Activated CD4-positive, alpha-beta memory T cell treated with anti-CD3 and anti-CD28 coated beads for 36 hours (primary cell): Measurements from ENCODE around the gene USP24. TPM values are rescaled to one million over a fixed set of nuclear protein-coding genes. Genes with fewer than 3 reads are reported as not detected.

ENCODE experiments used
- CTCF ChIA-PET: fragments of 350-600 bp; sonication (Branson Sonifier 250); formaldehyde crosslinking; loops from one replicate; lab custom pipeline; 2021; ENCODE audit warnings: antibody characterized with exemption, inconsistent platforms; lab: Charles Lee
- POLR2A ChIA-PET: fragments of 350-600 bp; sonication (Branson Sonifier 250); formaldehyde crosslinking; loops from one replicate; lab custom pipeline; 2021; ENCODE audit warnings: antibody characterized with exemption; lab: Charles Lee
- DNase-seq: peaks from one replicate; pipeline ENCODE4 v3.0.0-alpha.2; 2020
- H3K27ac Mint-ChIP-seq: one replicate; pipeline ENCODE4 v1.8.0; 2021; ENCODE audit warnings: mixed read lengths
- H3K27me3 Mint-ChIP-seq: one replicate; pipeline ENCODE4 v1.8.0; 2021; ENCODE audit warnings: mixed read lengths
- H3K36me3 Mint-ChIP-seq: one replicate; pipeline ENCODE4 v1.8.0; 2021; ENCODE audit warnings: mixed read lengths
- H3K4me1 Mint-ChIP-seq: one replicate; pipeline ENCODE4 v1.8.0; 2021; ENCODE audit warnings: low read depth, mixed read lengths
- H3K4me3 Mint-ChIP-seq: one replicate; pipeline ENCODE4 v1.8.0; 2021; ENCODE audit warnings: mild to moderate bottlenecking, mixed read lengths
- H3K9me3 Mint-ChIP-seq: one replicate; pipeline ENCODE4 v1.8.0; 2021; ENCODE audit warnings: mixed read lengths
- intact Hi-C: fragments of 100-400 bp; cut with micrococcal nuclease; formaldehyde crosslinking; loops from one replicate; pipeline ENCODE4 v1.15.1; 2023
- total RNA-seq, 2 experiments: library from RNA; stranded (reverse); gene quantifications; one replicate each; pipeline ENCODE4 v1.2.3, GENCODE V29; 2021

The USP24 gene
- total RNA-seq, 2 experiments from 2014 or later = 37.4 to 39.9 TPM

DNA sequence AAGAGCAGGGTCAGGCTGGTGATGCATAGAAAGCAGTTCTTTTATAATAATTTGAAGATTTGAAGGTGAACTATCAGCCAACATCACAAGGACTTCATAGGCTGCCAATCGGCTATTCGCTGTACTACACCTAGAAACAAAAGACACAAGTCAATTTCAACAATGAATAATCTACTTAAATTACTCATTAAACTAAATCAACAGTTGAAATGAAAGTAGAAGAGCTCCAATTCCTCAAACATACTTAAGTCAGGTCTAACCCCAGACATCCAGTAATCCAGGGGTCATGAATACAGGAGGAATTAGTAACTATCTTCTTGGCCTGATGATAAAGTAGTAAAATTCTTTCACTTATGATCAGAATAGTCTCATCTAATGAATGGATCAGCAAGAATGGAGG, 111.3 kb downstream of the USP24 start:
- CTCF ChIA-PET = interaction anchor here (1.4 kb wide), 1 partner anchor 36 kb away, joined by 3 read pairs; no protein-coding TSS in a partner anchor
- no peak overlapping the region for H3K27ac Mint-ChIP-seq
- peaks cover 47% of the 10 kb centered on the region for H3K36me3 Mint-ChIP-seq
- H3K4me1 Mint-ChIP-seq = no peaks in the 10 kb centered on the region
- H3K4me3 Mint-ChIP-seq = no peak overlapping the region
- intact Hi-C loops = no loop called here
- POLR2A ChIA-PET = no interaction called here
- DNase-seq = no peak
- no peaks in the 10 kb centered on the region for H3K27me3 Mint-ChIP-seq
- H3K9me3 Mint-ChIP-seq = no peaks in the 10 kb centered on the region

- CTCF ChIA-PET = no interaction called here
- Mint-ChIP-seq H3K27ac (no peak overlapping the region), H3K36me3 (peaks cover 55% of the 10 kb centered on the region), H3K4me3 (no peak overlapping the region), H3K27me3 (no peaks in the 10 kb centered on the region), H3K4me1 (no peaks in the 10 kb centered on the region), H3K9me3 (no peaks in the 10 kb centered on the region)
- POLR2A ChIA-PET = no interaction called here
- intact Hi-C loops = no loop called here
- no peak for DNase-seq
Observed at GRCh38 chr1:55095095-55095494, 120.1 kb downstream of the USP24 start.

- Mint-ChIP-seq H3K4me3 (no peak overlapping the region), H3K9me3 (no peaks in the 10 kb centered on the region), H3K36me3 (peaks cover 58% of the 10 kb centered on the region), H3K4me1 (peaks cover 6% of the 10 kb centered on the region), H3K27me3 (no peaks in the 10 kb centered on the region), H3K27ac (no peak overlapping the region)
- no peak for DNase-seq
- intact Hi-C loops = no loop called here
- ChIA-PET POLR2A (no interaction called here), CTCF (interaction anchor here (1.7 kb wide), 1 partner anchor 26 kb away, joined by 3 read pairs; no protein-coding TSS in a partner anchor)
Observed at GRCh38 chr1:55092475-55092874, 122.7 kb downstream of the USP24 start.

- intact Hi-C loops = no loop called here
- no peak overlapping the region for H3K4me3 Mint-ChIP-seq
- H3K36me3 Mint-ChIP-seq = peaks cover 55% of the 10 kb centered on the region
- no peak overlapping the region for H3K27ac Mint-ChIP-seq
- DNase-seq = no peak
- ChIA-PET CTCF (no interaction called here), POLR2A (no interaction called here)
- no peaks in the 10 kb centered on the region for H3K27me3 Mint-ChIP-seq
- H3K4me1 Mint-ChIP-seq = peaks cover 6% of the 10 kb centered on the region
- H3K9me3 Mint-ChIP-seq = no peaks in the 10 kb centered on the region
Observed at GRCh38 chr1:55089683-55090082, 125.5 kb downstream of the USP24 start.

DNA sequence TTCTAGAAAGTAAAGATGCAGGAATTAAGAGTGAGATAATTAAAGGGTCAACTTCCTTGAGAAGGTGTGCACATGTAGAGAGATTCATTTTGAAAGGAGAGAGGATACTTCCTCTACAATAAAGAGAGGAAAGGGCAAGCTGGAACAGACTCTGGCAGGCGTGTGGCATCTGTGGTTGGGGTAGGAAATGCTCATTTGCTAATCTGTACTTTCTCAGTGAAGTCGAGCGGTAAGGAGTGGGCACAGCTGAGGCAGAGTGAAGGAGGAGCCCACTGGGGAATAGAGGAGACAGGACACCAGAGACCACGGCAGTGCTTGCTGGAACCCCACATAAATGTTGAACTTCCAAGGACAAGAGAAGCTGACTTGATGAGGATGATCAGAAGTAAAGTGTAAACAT, 126.8 kb downstream of the USP24 start:
- POLR2A ChIA-PET = no interaction called here
- Mint-ChIP-seq H3K27me3 (no peaks in the 10 kb centered on the region), H3K27ac (peak overlapping the region; percentile 16), H3K4me3 (no peak overlapping the region), H3K4me1 (peaks cover 6% of the 10 kb centered on the region), H3K36me3 (peaks cover 51% of the 10 kb centered on the region), H3K9me3 (no peaks in the 10 kb centered on the region)
- intact Hi-C loops = no loop called here
- no peak for DNase-seq
- CTCF ChIA-PET = no interaction called here

- Mint-ChIP-seq H3K27me3 (no peaks in the 10 kb centered on the region), H3K36me3 (peaks cover 51% of the 10 kb centered on the region), H3K4me1 (peaks cover 6% of the 10 kb centered on the region), H3K9me3 (no peaks in the 10 kb centered on the region), H3K27ac (no peak overlapping the region), H3K4me3 (no peak overlapping the region)
- CTCF ChIA-PET = no interaction called here
- POLR2A ChIA-PET = no interaction called here
- intact Hi-C loops = no loop called here
- no peak for DNase-seq
Observed at GRCh38 chr1:55087439-55087838, 127.7 kb downstream of the USP24 start.

- no peak for DNase-seq
- Mint-ChIP-seq H3K27ac (no peak overlapping the region), H3K9me3 (no peaks in the 10 kb centered on the region), H3K27me3 (no peaks in the 10 kb centered on the region), H3K36me3 (peaks cover 53% of the 10 kb centered on the region), H3K4me1 (peaks cover 6% of the 10 kb centered on the region), H3K4me3 (no peak overlapping the region)
- POLR2A ChIA-PET = no interaction called here
- CTCF ChIA-PET = no interaction called here
- intact Hi-C loops = no loop called here
Observed at GRCh38 chr1:55084257-55084656, 130.9 kb downstream of the USP24 start.

DNA sequence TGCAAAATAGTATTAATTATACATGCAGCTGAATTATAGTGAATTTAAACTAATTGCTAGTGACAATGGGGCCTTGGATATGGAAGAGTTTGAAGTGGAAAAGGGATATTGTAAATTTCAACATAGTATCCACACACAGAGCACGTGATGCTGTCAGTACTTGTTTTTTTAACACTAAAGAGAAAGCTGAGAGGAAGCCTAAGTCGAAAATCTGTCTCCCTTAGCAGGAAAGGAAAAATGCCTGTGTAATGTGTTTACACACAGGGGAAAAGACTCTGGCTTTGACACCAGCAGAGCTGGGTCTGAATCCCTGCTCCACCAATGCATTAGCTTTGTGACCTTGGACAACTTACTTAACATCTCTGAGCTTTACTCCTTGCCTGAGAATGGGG, 133.3 kb downstream of the USP24 start:
- H3K27ac Mint-ChIP-seq = no peak overlapping the region
- H3K27me3 Mint-ChIP-seq = no peaks in the 10 kb centered on the region
- no peaks in the 10 kb centered on the region for H3K9me3 Mint-ChIP-seq
- intact Hi-C loops = no loop called here
- no peaks in the 10 kb centered on the region for H3K4me1 Mint-ChIP-seq
- H3K36me3 Mint-ChIP-seq = peaks cover 44% of the 10 kb centered on the region
- POLR2A ChIA-PET = no interaction called here
- CTCF ChIA-PET = interaction anchor here (0.8 kb wide), 1 partner anchor 60 kb away, joined by 3 read pairs; no protein-coding TSS in a partner anchor
- H3K4me3 Mint-ChIP-seq = no peak overlapping the region
- DNase-seq = no peak

DNA sequence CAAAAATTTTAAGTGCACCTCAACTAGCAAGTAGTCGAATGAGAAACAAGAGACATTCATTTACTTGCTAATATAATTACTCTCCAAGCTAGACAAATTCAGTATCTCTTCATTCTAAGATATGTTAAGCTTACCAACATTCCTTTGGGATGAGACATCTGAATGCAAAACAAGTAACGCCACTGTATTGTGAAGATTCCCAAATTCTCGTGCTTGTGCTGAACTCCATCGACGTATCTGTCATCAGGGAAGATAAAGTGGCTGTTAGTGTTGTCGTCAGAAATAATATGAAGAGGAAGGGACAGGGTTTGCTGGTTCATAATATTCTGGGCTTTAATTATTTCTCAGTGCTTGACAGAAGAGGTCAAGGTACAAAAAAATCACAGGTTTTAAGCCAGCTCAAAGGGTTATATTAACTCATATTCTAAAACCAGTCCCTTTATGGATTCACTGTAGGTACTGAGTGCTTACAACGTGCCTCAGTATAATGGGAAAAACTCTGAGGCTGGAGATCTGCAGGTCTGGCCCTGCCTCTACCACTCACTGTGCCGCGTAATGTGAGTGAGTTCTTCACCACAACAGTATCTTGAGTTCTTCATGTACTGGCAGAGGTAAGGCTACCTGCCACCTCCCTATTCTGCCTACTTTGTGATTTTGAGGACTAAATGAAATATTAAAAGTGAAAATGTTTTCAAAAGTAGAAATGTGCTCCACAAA, 133.8 kb downstream of the USP24 start:
- intact Hi-C loops = no loop called here
- POLR2A ChIA-PET = no interaction called here

GRCh38 chr1:55079651-55080050, 135.5 kb downstream of the USP24 start:
- H3K4me3 Mint-ChIP-seq = no peak overlapping the region
- intact Hi-C loops = no loop called here
- H3K4me1 Mint-ChIP-seq = no peaks in the 10 kb centered on the region
- ChIA-PET POLR2A (no interaction called here), CTCF (no interaction called here)
- no peaks in the 10 kb centered on the region for H3K9me3 Mint-ChIP-seq
- no peaks in the 10 kb centered on the region for H3K27me3 Mint-ChIP-seq
- H3K27ac Mint-ChIP-seq = no peak overlapping the region
- peaks cover 41% of the 10 kb centered on the region for H3K36me3 Mint-ChIP-seq
- DNase-seq = no peak

More for the DNA sequence above, 133.8 kb downstream of the USP24 start:
- H3K9me3 Mint-ChIP-seq = no peaks in the 10 kb centered on the region
- H3K36me3 Mint-ChIP-seq = peaks cover 45% of the 10 kb centered on the region
- CTCF ChIA-PET = interaction anchor here (0.8 kb wide), 1 partner anchor 60 kb away, joined by 3 read pairs; no protein-coding TSS in a partner anchor
- H3K4me3 Mint-ChIP-seq = no peak overlapping the region
- DNase-seq = no peak
- H3K4me1 Mint-ChIP-seq = no peaks in the 10 kb centered on the region
- H3K27ac Mint-ChIP-seq = no peak overlapping the region
- no peaks in the 10 kb centered on the region for H3K27me3 Mint-ChIP-seq

- H3K9me3 Mint-ChIP-seq = no peaks in the 10 kb centered on the region
- CTCF ChIA-PET = no interaction called here
- no peaks in the 10 kb centered on the region for H3K27me3 Mint-ChIP-seq
- intact Hi-C loops = no loop called here
- DNase-seq = no peak
- peaks cover 6% of the 10 kb centered on the region for H3K4me1 Mint-ChIP-seq
- no peak overlapping the region for H3K27ac Mint-ChIP-seq
- POLR2A ChIA-PET = no interaction called here
- no peak overlapping the region for H3K4me3 Mint-ChIP-seq
- H3K36me3 Mint-ChIP-seq = peaks cover 43% of the 10 kb centered on the region
Observed at GRCh38 chr1:55078470-55078869, 136.7 kb downstream of the USP24 start.

DNA sequence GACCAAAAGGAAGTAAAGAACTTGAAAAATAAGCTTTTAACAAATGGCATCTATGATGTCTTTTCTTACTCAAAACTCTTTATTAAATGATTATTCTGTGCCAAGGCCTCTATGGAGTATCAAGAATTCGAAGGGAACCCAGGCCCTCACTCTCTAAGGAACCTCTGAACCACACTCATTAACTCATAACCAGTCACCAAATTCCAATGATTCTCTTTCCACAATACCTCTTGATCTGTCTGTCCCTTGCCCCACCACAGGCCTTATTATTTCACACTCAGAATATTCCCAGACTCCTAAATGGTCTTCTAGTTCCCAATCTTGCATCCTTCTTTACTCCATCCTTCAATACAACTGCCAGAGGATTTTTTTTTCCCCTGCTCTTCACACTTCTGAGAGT, 138.8 kb downstream of the USP24 start:
- H3K4me3 Mint-ChIP-seq = no peak overlapping the region
- peaks cover 48% of the 10 kb centered on the region for H3K36me3 Mint-ChIP-seq
- no peak overlapping the region for H3K27ac Mint-ChIP-seq
- ChIA-PET POLR2A (no interaction called here), CTCF (interaction anchor here (1.4 kb wide), 1 partner anchor 131 kb away, joined by 3 read pairs; no protein-coding TSS in a partner anchor)
- intact Hi-C loops = no loop called here
- H3K9me3 Mint-ChIP-seq = no peaks in the 10 kb centered on the region
- H3K4me1 Mint-ChIP-seq = peaks cover 22% of the 10 kb centered on the region
- no peak for DNase-seq
- no peaks in the 10 kb centered on the region for H3K27me3 Mint-ChIP-seq

- CTCF ChIA-PET = interaction anchor here (0.6 to 1.8 kb wide), 3 partner anchors 10 to 130 kb away, joined by 3 to 6 read pairs (median 6); no protein-coding TSS in a partner anchor
- H3K4me3 Mint-ChIP-seq = no peak overlapping the region
- H3K27ac Mint-ChIP-seq = no peak overlapping the region
- POLR2A ChIA-PET = no interaction called here
- intact Hi-C loops = no loop called here
- H3K27me3 Mint-ChIP-seq = no peaks in the 10 kb centered on the region
- peaks cover 56% of the 10 kb centered on the region for H3K36me3 Mint-ChIP-seq
- H3K4me1 Mint-ChIP-seq = peaks cover 22% of the 10 kb centered on the region
- DNase-seq = no peak
- no peaks in the 10 kb centered on the region for H3K9me3 Mint-ChIP-seq
Observed at GRCh38 chr1:55074455-55074854, 140.7 kb downstream of the USP24 start.
